HepG2 (cell line): ENCODE measurements around the gene NTM. TPM values are rescaled to one million over a fixed set of nuclear protein-coding genes. Genes with fewer than 3 reads are reported as not detected.

ENCODE experiments used
- ATAC-seq: fragments of 200-7000 bp; cut with Tn5 transposase; 3 replicates; pipeline ENCODE4 v1.9.1; 2020; ENCODE audit warnings: mild to moderate bottlenecking, moderate library complexity
- BruUV-seq: library from RNA; stranded (reverse); fragments of 400-500 nt; replicated peaks from 2 replicates; lab custom pipeline; 2021; lab: Mats Ljungman, UMichigan
- CTCF ChIA-PET: fragments of 300-600 bp; formaldehyde crosslinking; extraction: SDS; loops from one replicate; lab custom pipeline; 2021; ENCODE audit warnings: low total read pairs, inconsistent platforms, low intra/inter-chr PET ratio; lab: Yijun Ruan, JAX
- POLR2A ChIA-PET: fragments of 350-600 bp; sonication (Branson Sonifier 250); formaldehyde crosslinking; loops from one replicate; lab custom pipeline; 2020; ENCODE audit warnings: antibody characterized with exemption, inconsistent platforms; lab: Yijun Ruan, JAX
- DNase-seq: peaks from one replicate; pipeline ENCODE4 v3.0.0-alpha.2; 2015; ENCODE audit warnings: low spot score
- FAIRE-seq: peaks from 3 replicates; lab custom pipeline; 2011; peaks lifted over from hg19 to GRCh38; lab: Jason Lieb, UNC
- H2AFZ ChIP-seq: one replicate; pipeline ENCODE4 v1.6.1; 2011; ENCODE audit warnings: low read length, inconsistent platforms
- H3K27ac ChIP-seq: fragments of 300-600 bp; 3 replicates; pipeline ENCODE4 v1.8.0; 2011; ENCODE audit warnings: mixed run types, mild to moderate bottlenecking, mixed read lengths, low read length, inconsistent platforms; ENCODE audit not compliant: insufficient read depth; ENCODE audit errors: extremely low read length
- H3K27me3 ChIP-seq, 2 experiments: fragments of 200-600 bp in 1 of 2; 2 replicates in 1 of 2; 3 replicates in 1 of 2; pipeline versions ENCODE4 v1.6.0 to v1.8.0; 2011; ENCODE audit warnings: low read length in 2 of 2, mild to moderate bottlenecking in 2 of 2, moderate library complexity in 2 of 2, inconsistent platforms in 1 of 2; ENCODE audit not compliant: insufficient read depth in 2 of 2, control insufficient read depth in 1 of 2
- H3K36me3 ChIP-seq, 2 experiments: fragments of 200-600 bp in 1 of 2; replicated peaks in 1 of 2; 2 replicates in 1 of 2; 3 replicates in 1 of 2; pipeline versions ENCODE4 v1.5.1 to v1.8.0; 2011; ENCODE audit warnings: low read length in 2 of 2, inconsistent platforms in 1 of 2; ENCODE audit not compliant: insufficient read depth in 2 of 2, control insufficient read depth in 1 of 2
- H3K4me1 ChIP-seq: 2 replicates; pipeline ENCODE4 v1.5.1; 2012; ENCODE audit warnings: low read length, inconsistent platforms; ENCODE audit not compliant: insufficient read depth
- H3K4me2 ChIP-seq: 2 replicates; pipeline ENCODE4 v1.6.0; 2011; ENCODE audit warnings: low read depth, low read length, inconsistent platforms
- H3K4me3 ChIP-seq, 3 experiments: fragments of 200-600 bp in 1 of 3; sonication (generic), shearing (Covaris generic) in 1 of 3; replicated peaks in 1 of 3; 2 replicates each; pipeline ENCODE4 v1.5.1; 2011 to 2016; ENCODE audit warnings: low read length in 3 of 3, inconsistent platforms in 2 of 3, low read depth in 2 of 3, mild to moderate bottlenecking in 2 of 3, control low read depth in 1 of 3, mixed read lengths in 1 of 3; ENCODE audit not compliant: insufficient read depth in 1 of 3
- H3K79me2 ChIP-seq: one replicate; pipeline ENCODE4 v1.6.1; 2011; ENCODE audit warnings: low read length, inconsistent platforms; ENCODE audit not compliant: insufficient read depth
- H3K9ac ChIP-seq: 2 replicates; pipeline ENCODE4 v1.6.0; 2011; ENCODE audit warnings: mild to moderate bottlenecking, low read depth, low read length, inconsistent platforms; ENCODE audit not compliant: insufficient read depth
- H3K9me3 ChIP-seq: 2 replicates; pipeline ENCODE4 v1.5.1; 2012; ENCODE audit warnings: mild to moderate bottlenecking, low read length
- H4K20me1 ChIP-seq: 2 replicates; pipeline ENCODE4 v1.6.0; 2011; ENCODE audit warnings: inconsistent platforms, mild to moderate bottlenecking, low read length, moderate library complexity; ENCODE audit not compliant: insufficient read depth
- EP300 ChIP-seq, 3 experiments: sonication (generic) in 1 of 3; formaldehyde crosslinking in 1 of 3; IDR thresholded peaks; 2 replicates each; pipeline versions ENCODE4 v1.5.1 to v1.6.1; 2011 to 2020; ENCODE audit warnings: low read depth in 2 of 3, low read length in 2 of 3, borderline replicate concordance in 1 of 3, improper control_type of control experiment in 1 of 3, mild to moderate bottlenecking in 1 of 3, missing genetic modification reagents in 1 of 3, moderate library complexity in 1 of 3
- ONECUT2 ChIP-seq: sonication (generic); formaldehyde crosslinking; IDR thresholded peaks from 2 replicates; pipeline ENCODE4 v1.4.0; 2020; ENCODE audit warnings: missing genetic modification reagents
- TCF12 ChIP-seq, 2 experiments: fragments of 450-650 bp in 1 of 2; sonication (generic) in 1 of 2; formaldehyde crosslinking in 1 of 2; IDR thresholded peaks; 2 replicates each; pipeline versions ENCODE4 v1.6.1 to v1.8.0; 2017 to 2022; ENCODE audit warnings: antibody characterized with exemption in 1 of 2, mild to moderate bottlenecking in 1 of 2, missing genetic modification reagents in 1 of 2, moderate library complexity in 1 of 2
- ZNF12 ChIP-seq: sonication (generic); formaldehyde crosslinking; IDR thresholded peaks from 2 replicates; pipeline ENCODE4 v1.5.0; 2020; ENCODE audit warnings: missing genetic modification reagents
- ZNF160 ChIP-seq: sonication (generic); formaldehyde crosslinking; IDR thresholded peaks from 2 replicates; pipeline ENCODE4 v1.8.0; 2022; ENCODE audit warnings: mild to moderate bottlenecking, inconsistent platforms, missing genetic modification reagents
- ZNF34 ChIP-seq: sonication (generic); formaldehyde crosslinking; IDR thresholded peaks from 2 replicates; pipeline ENCODE4 v1.4.0; 2020; ENCODE audit warnings: mild to moderate bottlenecking, missing genetic modification reagents, borderline replicate concordance
- ZNF616 ChIP-seq: sonication (generic); formaldehyde crosslinking; IDR thresholded peaks from 2 replicates; pipeline ENCODE4 v1.5.0; 2020; ENCODE audit warnings: low read depth, mild to moderate bottlenecking, missing genetic modification reagents
- WGBS: methylation state at CpG from one replicate; pipeline ENCODE4 v1.1.6; 2017; ENCODE audit warnings: low lambda C conversion rate; 5-methylcytosine and 5-hydroxymethylcytosine counted together
- in situ Hi-C: cut with HindIII; loops from 2 replicates; pipeline ENCODE4 v1.10.0; 2017; ENCODE audit warnings: low pct_unique_long_range_greater_than_20kb; ENCODE audit not compliant: extremely low pct_ligation_motif_present
- intact Hi-C: fragments of 100-400 bp; cut with micrococcal nuclease; formaldehyde crosslinking; loops from one replicate; pipeline ENCODE4 v1.10.0; 2022; ENCODE audit not compliant: unreplicated experiment
- polyA plus RNA-seq, 8 experiments: library from polyadenylated mRNA; depleted of rRNA in 3 of 8; stranded (reverse) in 7 of 8; unstranded in 1 of 8; fragments of >200 nt; fragmentation: Illumina TruSeq in 4 of 8; extraction: Trizol in 4 of 8; gene quantifications; 2 replicates each; pipeline versions ENCODE4 v1.2.1 to v1.2.3, GENCODE V29; 2011 to 2016; ENCODE audit warnings: low read depth in 4 of 8, missing spikeins in 1 of 8, mixed read lengths in 1 of 8; ENCODE audit not compliant: insufficient read depth in 1 of 8
- total RNA-seq, 5 experiments: library from RNA; depleted of rRNA; stranded (reverse); fragments of >200 nt; fragmentation: Illumina TruSeq; extraction: Trizol; gene quantifications; 2 replicates each; pipeline ENCODE4 v1.2.3, GENCODE V29; 2016; ENCODE audit warnings: low read depth in 1 of 5
- TF ChIP-seq, protein P1 (sequence below): sonication (generic); formaldehyde crosslinking; IDR thresholded peaks from 2 replicates; pipeline ENCODE4 v1.4.0; 2020; ENCODE audit warnings: low read depth, mild to moderate bottlenecking, missing genetic modification reagents
- TF ChIP-seq, protein P2 (sequence below): sonication (generic); formaldehyde crosslinking; IDR thresholded peaks from 2 replicates; pipeline ENCODE4 v1.5.0; 2020; ENCODE audit warnings: missing genetic modification reagents, mild to moderate bottlenecking, borderline replicate concordance
- TF ChIP-seq, protein P3 (sequence below): sonication (generic); formaldehyde crosslinking; IDR thresholded peaks from 2 replicates; pipeline ENCODE4 v1.8.0; 2022; ENCODE audit warnings: mild to moderate bottlenecking, missing genetic modification reagents, moderate library complexity

The NTM gene
- total and polyA plus RNA-seq, 2 of the 13 experiments (the other 11 are each of a cell fraction or from before 2014, with no cell fraction given) = not detected

DNA sequence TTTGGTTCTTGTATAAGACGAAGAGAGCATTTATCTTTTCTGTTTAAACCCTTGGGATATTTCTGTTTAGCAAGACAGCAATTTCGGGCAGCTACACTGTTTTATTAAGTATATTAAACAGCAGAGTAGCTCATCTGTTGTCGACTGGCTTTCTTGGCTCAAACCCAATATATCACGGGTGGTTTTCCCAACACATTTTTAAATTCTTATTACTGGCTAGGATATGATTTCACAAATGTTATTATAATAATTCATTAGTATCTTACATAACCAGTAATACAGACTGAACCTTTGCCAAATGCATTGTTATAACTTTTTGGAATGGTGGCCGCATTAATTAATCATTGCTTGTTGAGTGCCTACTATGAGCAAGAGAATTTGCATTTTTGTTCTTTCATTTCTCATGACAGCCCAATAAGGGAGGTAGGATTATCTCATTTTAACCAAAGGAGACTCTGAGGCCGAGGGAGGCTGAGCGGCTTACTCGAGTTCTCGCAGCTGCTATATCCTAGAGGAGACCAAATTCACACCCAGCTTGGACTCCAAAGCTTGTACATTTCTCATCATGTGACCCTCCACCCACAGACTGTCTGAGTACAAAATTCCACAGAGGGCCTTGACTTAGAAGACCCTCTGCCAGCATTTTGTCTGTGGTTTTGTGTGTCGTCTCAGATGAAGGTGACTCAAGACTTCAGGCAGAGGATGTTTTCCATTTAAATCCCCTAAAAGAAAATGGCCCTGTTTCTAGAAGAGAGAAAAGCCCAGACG lies 304.9 kb downstream of the NTM start:
- in situ Hi-C loops = loop anchor here (10.0 to 25.0 kb wide), 2 partner anchors 261 to 1387 kb away; no protein-coding TSS in a partner anchor
- Histone ChIP-seq H2AFZ (no peak overlapping the region), H4K20me1 (no peaks in the 10 kb centered on the region), H3K4me3 (no peak overlapping the region), H3K36me3 (no peaks in the 10 kb centered on the region), H3K79me2 (no peaks in the 10 kb centered on the region), H3K9me3 (no peaks in the 10 kb centered on the region), H3K9ac (no peak overlapping the region), H3K27ac (no peak overlapping the region), H3K27me3 (peaks cover 0 to 12% of the 10 kb centered on the region in 2 experiments; a peak in 3 of 5 replicates), H3K4me1 (no peaks in the 10 kb centered on the region), H3K4me2 (no peak overlapping the region)
- intact Hi-C loops = no loop called here
- DNase-seq (no peak), FAIRE-seq (no peak), ATAC-seq (no peak)
- BruUV-seq = no TSS peak
- CTCF ChIA-PET = interaction anchor here (1.1 to 2.5 kb wide), 2 partner anchors 267 to 752 kb away, joined by 5 to 18 read pairs; no protein-coding TSS in a partner anchor
- TF ChIP-seq ZNF12 (CRISPR knock-in tag) (no peak), ZNF616 (CRISPR knock-in tag) (no peak)
- POLR2A ChIA-PET = no interaction called here
- WGBS = under 1% methylated on average over 11 of the region's 11 CpGs

DNA sequence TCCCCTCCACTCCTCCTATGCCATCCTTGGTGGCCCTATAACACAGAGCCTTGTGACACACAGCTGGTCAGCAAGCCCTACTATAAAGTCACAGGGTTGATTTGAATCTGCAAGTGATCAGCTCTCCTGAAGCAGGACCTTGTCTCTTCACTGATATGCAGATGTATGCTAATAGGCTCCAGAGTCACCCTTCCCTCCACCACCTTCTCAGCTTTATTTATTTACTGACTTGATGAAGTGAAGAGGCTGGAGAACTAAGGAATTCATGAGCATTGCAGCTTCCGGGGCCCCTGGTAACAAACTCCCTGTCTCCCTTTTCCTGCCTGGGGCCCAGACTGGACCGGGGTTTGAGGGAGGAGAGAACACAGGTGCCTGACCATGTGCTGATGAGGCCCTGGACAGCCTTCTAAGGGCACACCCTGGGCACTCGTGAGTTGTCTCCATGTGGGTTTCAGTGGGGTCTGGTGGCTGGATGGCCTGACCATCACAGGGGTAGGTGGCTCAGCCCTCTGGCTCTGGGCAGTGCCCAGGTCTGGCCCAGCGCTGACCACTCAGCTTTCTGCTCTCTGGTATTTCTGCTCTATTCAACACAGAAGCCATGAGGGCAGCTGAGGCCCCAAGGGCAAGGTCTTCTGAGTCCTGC lies 307.5 kb downstream of the NTM start:
- TF ChIP-seq TCF12 (IDR thresholded peaks at IDR 0.05) (no peak), TCF12 (CRISPR knock-in tag; IDR thresholded peaks at IDR 0.05) (no peak), ONECUT2 (no peak), EP300 (IDR thresholded peaks at IDR 0.05; ENCODE audit: low read depth in 2 of 2, low read length in 2 of 2) (no peak), EP300 (CRISPR knock-in tag; IDR thresholded peaks at IDR 0.05; ENCODE audit: borderline replicate concordance) (no peak), ZNF34 (CRISPR knock-in tag) (no peak), ZNF160 (CRISPR knock-in tag) (no peak)
- TF ChIP-seq, protein P1, sequence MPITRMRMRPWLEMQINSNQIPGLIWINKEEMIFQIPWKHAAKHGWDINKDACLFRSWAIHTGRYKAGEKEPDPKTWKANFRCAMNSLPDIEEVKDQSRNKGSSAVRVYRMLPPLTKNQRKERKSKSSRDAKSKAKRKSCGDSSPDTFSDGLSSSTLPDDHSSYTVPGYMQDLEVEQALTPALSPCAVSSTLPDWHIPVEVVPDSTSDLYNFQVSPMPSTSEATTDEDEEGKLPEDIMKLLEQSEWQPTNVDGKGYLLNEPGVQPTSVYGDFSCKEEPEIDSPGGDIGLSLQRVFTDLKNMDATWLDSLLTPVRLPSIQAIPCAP (CRISPR knock-in tag) = no peak
- TF ChIP-seq, protein P2, sequence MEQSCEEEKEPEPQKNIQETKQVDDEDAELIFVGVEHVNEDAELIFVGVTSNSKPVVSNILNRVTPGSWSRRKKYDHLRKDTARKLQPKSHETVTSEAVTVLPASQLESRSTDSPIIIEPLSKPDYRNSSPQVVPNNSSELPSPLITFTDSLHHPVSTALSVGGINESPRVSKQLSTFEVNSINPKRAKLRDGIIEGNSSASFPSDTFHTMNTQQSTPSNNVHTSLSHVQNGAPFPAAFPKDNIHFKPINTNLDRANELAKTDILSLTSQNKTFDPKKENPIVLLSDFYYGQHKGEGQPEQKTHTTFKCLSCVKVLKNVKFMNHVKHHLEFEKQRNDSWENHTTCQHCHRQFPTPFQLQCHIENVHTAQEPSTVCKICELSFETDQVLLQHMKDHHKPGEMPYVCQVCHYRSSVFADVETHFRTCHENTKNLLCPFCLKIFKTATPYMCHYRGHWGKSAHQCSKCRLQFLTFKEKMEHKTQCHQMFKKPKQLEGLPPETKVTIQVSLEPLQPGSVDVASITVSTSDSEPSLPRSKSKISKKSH (CRISPR knock-in tag) = no peak
- TF ChIP-seq, protein P3, sequence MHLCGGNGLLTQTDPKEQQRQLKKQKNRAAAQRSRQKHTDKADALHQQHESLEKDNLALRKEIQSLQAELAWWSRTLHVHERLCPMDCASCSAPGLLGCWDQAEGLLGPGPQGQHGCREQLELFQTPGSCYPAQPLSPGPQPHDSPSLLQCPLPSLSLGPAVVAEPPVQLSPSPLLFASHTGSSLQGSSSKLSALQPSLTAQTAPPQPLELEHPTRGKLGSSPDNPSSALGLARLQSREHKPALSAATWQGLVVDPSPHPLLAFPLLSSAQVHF (CRISPR knock-in tag) = no peak
- ATAC-seq = no peak
- Histone ChIP-seq H3K9ac (no peak overlapping the region), H3K4me1 (no peaks in the 10 kb centered on the region), H3K4me3 (no peak overlapping the region), H2AFZ (no peak overlapping the region), H3K27ac (no peak overlapping the region), H3K36me3 (no peaks in the 10 kb centered on the region), H4K20me1 (no peaks in the 10 kb centered on the region), H3K79me2 (no peaks in the 10 kb centered on the region), H3K27me3 (peaks cover 2 to 18% of the 10 kb centered on the region in 2 experiments; a peak in 3 of 5 replicates), H3K4me2 (no peak overlapping the region), H3K9me3 (no peaks in the 10 kb centered on the region)
- ChIA-PET POLR2A (no interaction called here), CTCF (no interaction called here)
- no peak for FAIRE-seq
- DNase-seq = no peak
- 0% methylated on average over 3 of the region's 4 CpGs for WGBS
- in situ Hi-C loops = loop anchor here (10.0 to 25.0 kb wide), 2 partner anchors 263 to 1384 kb away; no protein-coding TSS in a partner anchor
- intact Hi-C loops = no loop called here
- no TSS peak for BruUV-seq
